Stromal cell of bone marrow (primary cell): ENCODE data around the gene ATP6V0A1.
A peak's percentile ranks its signal among the peaks of the same experiment; 100 is the strongest.
"Not testable (repeated sequence)": the region's sequence is repeated elsewhere in the genome, so short reads cannot be mapped to it uniquely, and the experiment has no call there.

Experiments used
- DNase-seq: peaks from one replicate; pipeline ENCODE4 v3.0.0-alpha.2; 2012; ENCODE audit warnings: low read depth

Gene ATP6V0A1

GRCh38 chr17:42519546-42520491 lies 61.1 kb downstream of the ATP6V0A1 start:
- peak; percentile 100 for DNase-seq

DNA sequence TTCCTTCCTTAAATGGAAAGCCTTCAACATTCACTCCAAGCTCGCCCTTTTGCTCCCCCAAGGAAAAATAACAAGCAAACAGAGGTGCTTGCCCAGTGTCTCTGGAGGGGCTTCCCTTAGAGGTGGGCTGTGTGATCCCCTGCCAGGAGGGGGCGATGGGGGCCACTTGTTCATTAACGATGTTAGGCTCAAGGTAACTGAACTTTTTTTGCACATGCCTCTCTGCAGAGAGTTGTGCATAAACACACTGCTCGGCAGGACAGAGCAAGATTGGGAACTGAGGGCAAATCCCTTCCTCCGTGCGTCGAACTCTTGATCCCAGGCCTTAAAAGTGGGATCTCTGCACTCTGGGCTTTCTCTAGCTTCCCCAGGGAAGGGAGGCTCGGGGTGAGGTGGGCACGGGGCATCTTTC lies 61.9 kb downstream of the ATP6V0A1 start:
- DNase-seq: no peak

DNA sequence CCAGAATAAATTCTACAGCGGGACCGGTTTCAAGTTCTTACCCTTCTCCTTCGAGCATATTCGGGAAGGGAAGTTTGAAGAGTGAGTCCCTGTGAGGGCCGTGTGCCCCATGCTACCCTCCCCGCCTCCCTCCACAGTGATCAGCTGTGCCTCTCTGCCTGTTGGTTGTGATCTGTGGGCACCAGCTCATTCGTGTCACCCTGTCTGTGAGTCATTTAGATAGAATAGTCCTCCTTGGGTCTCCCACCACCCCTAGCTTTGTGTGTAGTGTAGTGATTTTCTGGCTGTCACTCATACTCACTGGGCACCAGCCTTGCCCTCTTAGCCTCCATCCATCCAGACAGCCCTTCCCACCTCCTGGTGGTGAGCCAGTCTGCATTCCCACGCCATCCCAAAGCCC lies 62.4 kb downstream of the ATP6V0A1 start:
- no peak for DNase-seq

GRCh38 chr17:42521666-42522262 lies 63.1 kb downstream of the ATP6V0A1 start:
- DNase-seq: no peak

DNA sequence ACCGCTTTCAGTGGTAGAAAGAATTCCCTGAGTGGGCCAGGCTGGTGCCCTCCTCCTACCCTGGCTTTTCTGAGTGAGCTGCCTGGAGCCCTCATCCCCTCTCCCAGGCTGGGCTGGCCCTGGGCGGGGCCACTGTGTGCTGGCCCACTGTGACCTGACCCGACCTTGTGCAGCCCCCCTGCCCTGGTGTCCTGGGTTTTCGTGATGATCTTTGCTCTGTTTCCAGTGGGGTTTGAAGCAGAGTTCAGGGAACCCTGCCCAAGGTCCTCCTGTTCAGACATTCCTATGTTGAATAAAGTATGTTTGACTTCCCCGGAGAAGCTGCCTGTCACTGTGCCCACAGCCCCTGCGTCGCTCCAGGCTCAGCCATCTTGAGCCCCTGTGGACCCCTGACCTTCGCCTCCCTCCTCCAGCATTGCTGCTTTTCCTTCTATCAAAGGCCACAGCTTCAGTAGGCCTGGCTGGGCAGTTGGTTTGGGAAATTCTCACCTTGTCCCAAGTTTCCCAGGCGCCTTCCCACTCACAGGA lies 63.6 kb downstream of the ATP6V0A1 start:
- no peak for DNase-seq

- DNase-seq: no peak
Measured at GRCh38 chr17:42522798-42523278, 64.2 kb downstream of the ATP6V0A1 start.

- no peak for DNase-seq
Measured at GRCh38 chr17:42525221-42525620, 66.5 kb downstream of the ATP6V0A1 start.

- no peak for DNase-seq
Measured at GRCh38 chr17:42526031-42526444, 67.4 kb downstream of the ATP6V0A1 start.

- DNase-seq: no peak
Measured at GRCh38 chr17:42527932-42528331, 69.3 kb downstream of the ATP6V0A1 start.

- no peak for DNase-seq
Measured at GRCh38 chr17:42529061-42529460, 70.4 kb downstream of the ATP6V0A1 start.

DNA sequence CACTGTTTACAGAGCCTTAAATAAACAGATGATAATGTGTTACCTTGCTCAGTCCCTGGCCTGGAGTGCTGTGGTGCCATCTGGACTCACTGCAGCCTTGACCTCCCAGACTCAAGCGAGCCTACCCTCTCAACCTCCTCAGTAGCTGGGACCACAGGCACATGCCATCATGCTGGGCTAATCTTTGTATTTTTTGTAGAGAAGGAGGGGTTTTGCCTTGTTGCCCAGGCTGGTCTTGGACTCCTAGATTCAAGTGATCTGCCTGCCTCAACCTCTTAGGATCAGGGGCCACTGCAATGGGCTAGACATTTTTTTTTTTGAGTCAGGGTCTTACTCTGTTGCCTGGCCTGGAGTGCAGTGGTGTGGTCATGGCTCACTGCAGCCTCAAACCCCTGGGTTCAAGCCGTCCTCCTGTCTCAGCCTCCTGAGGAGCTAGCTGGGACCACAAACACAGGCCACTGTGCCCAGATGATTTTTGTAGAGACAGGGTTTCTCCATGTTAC lies 72.3 kb downstream of the ATP6V0A1 start:
- no peak for DNase-seq

DNA sequence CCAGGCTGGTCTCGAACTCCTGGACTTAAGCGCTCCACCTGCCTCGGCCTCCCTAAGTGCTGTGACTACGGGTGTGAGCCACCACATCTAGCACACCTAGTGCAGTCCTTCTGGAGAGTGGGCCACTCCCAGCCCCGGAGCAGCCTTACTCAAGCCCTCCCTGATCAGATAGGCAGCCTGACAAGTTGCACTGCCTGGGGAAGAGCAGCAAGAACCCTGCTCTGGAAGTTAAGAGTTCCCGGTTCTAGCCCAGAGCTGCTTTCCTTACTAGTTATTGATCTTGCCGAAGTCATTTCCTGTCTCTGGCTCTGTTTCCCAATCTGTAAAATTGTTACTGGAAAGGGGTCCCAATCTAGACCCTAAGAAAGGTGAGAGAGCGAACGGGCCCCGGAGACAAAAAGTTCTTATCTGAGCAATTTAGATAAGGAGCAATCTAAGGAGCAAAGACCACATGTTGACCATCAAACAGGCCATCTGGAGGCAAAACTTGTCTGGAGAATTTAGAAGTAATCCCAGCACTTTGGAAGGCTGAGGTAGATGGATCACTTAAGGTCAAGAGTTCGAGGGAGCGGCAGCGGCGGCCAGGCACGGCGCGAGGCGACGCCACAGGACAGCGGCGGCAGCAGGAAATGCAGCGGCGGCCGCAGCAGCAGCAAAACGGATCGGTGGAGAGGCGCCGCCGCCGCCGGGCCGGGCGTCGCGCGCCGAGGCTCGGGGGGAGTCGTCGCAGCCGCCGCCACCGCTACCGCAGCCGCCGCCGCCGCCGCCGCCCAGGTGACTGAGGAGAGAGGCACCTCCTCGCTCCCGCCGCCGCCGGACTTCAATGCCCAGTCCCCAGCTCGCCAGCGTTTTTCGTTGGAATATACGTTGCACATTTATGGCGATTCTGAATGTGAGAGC lies 73.0 kb downstream of the ATP6V0A1 start:
- DNase-seq: no peak

DNA sequence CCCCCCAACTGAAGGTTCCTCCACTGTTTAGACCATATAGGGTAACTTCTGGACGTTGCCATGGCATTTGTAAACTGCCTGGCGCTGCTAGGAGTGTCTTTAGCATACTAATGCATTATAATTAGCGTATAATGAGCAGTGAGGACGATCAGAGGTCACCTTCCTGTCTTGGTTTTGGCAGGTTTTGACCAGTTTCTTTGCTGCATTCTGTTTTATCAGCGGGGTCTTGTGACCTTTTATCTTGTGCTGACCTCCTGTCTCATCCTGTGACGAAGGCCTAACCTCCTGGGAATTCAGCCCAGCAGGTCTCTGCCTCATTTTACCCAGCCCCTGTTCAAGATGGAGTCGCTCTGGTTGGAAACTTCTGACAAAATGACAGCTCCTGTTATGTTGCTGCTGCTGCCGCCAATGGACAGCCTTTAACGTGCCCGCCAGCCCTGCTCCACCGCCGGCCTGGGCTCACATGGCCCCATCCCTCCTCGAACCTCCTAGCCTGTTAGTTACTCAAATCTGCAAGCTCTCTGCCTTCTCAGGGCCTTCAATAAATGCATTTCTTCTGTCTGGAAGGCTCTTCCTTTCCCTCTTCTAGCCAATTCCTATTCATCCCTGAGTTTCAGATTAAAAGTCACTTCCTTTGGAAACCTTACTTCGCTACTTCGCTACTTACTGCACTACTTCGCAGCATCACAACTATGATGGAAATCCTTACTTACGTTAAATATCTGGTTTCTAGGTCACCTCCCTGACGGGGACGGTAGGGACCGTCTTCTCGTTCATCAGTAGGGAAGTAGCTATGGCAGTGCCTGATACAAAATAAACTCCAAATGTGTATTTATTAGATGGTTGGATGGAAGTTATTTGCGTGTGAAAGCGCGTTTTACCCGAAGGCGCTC lies 76.7 kb downstream of the ATP6V0A1 start:
- DNase-seq: no peak

DNA sequence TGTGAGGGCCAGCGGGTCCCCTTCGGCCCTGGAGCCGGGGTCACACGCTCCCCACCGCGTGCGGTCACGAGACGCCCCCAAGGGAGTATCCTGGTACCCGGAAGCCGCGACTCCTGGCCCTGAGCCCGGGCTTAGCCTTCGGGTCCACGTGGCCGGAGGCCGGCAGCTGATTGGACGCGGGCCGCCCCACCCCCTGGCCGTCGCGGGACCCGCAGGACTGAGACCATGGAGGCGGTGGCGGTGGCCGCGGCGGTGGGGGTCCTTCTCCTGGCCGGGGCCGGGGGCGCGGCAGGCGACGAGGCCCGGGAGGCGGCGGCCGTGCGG lies 77.3 kb downstream of the ATP6V0A1 start, which contains the start of gene NAGLU:
TSS of gene NAGLU (plus strand) at position 194 of the 324 bp plus-strand sequence. CDS start at position 226, 32 bp downstream.
- peak; percentile 76 for DNase-seq

- no peak for DNase-seq
Measured at GRCh38 chr17:42536372-42537155, 77.9 kb downstream of the ATP6V0A1 start.

- no peak for DNase-seq
Measured at GRCh38 chr17:42537156-42537805, 78.6 kb downstream of the ATP6V0A1 start.

- no peak for DNase-seq
Measured at GRCh38 chr17:42537826-42538451, 79.3 kb downstream of the ATP6V0A1 start.

GRCh38 chr17:42538482-42538881 lies 79.8 kb downstream of the ATP6V0A1 start:
- DNase-seq: no peak

DNA sequence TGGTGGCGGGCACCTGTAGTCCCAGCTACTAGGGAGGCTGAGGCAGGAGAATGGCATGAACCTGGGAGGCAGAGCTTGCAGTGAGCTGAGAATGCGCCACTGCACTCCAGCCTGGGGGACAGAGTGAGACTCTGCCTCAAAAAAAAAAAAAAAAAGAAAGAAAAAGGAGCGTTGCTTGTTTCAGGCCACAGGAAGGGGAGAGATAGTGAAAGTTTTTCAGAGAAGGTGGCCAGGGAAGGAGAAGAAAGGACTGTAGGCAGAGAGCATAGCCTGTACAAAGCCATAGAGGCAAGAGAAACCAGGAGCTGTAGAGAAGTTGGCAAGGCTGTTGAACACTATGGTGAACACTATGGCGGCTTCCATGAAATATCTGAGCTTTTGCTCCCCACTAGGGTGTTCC lies 81.9 kb downstream of the ATP6V0A1 start:
- DNase-seq: not testable (repeated sequence)
